Ramos (cell line): ENCODE results near the gene SFT2D1.

Experiments
- in situ Hi-C: fragments of 300-500 bp; cut with MboI; formaldehyde crosslinking; loops from one replicate; pipeline ENCODE4 v1.14.3; 2022; ENCODE audit warnings: low sequenced_read_pairs; ENCODE audit not compliant: unreplicated experiment

SFT2D1 gene

GRCh38 chr6:166282394-166283032 lies 59.8 kb downstream of the SFT2D1 start:
- in situ Hi-C loops: no loop called here

- in situ Hi-C loops: no loop called here
Observed at GRCh38 chr6:166281104-166281503, 61.2 kb downstream of the SFT2D1 start.

DNA sequence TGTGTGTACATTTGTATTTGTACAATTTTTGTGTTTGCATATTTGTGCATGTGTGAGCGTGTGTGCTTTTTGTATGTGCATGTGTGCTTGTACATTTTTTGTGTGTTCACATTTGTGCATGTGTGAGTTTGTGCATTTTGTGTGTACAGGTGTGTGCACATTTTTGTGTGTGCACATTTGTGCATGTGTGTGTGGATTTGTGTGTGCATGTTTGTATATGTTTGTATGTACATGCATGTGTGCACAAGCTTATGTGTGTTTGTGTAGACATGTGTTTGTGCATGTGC lies 63.0 kb downstream of the SFT2D1 start:
- in situ Hi-C loops: loop anchor here (10.0 kb wide), 1 partner anchor 395 kb away; no protein-coding TSS in a partner anchor

- in situ Hi-C loops: loop anchor here (10.0 kb wide), 1 partner anchor 394 kb away; no protein-coding TSS in a partner anchor
Observed at GRCh38 chr6:166278579-166279392, 63.6 kb downstream of the SFT2D1 start.

DNA sequence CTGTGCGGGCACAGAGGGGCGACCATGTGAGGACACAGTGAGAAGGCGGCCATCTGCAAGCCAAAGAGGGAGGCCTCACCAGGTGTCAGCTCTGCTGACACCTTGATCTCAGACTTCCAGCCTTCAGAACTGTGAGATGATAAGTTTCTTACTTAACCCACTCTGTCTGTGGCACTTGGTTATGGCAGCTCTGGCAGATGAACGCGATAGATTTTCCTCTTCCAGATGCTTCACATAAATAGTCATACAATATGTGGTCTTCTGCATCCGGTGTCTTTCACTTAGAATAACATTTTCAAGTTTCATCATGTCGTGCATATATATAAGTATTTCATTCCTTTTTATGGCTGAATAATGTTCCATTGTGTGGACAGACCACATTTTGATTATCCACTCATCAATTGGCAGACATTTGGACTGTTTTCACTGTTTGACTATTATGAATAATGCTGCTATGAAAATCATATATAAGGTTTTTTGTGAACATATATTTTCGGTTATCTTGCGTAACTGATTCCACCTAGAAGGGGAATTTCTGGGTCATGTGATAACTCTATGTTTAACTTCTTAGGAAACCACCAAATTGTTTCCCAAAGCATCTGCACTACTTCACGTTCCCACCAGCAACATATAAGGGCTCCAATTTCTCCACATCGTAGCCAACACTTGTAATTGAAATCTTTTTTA lies 64.3 kb downstream of the SFT2D1 start:
- in situ Hi-C loops: loop anchor here (10.0 kb wide), 1 partner anchor 393 kb away; no protein-coding TSS in a partner anchor

- in situ Hi-C loops: loop anchor here (10.0 kb wide), 1 partner anchor 392 kb away; no protein-coding TSS in a partner anchor
Observed at GRCh38 chr6:166277018-166277417, 65.3 kb downstream of the SFT2D1 start.

- in situ Hi-C loops: loop anchor here (10.0 kb wide), 1 partner anchor 391 kb away; no protein-coding TSS in a partner anchor
Observed at GRCh38 chr6:166275714-166276166, 66.6 kb downstream of the SFT2D1 start.

- in situ Hi-C loops: loop anchor here (5.0 to 10.0 kb wide), 2 partner anchors 122 to 390 kb away; no protein-coding TSS in a partner anchor
Observed at GRCh38 chr6:166274739-166275370, 67.5 kb downstream of the SFT2D1 start.

GRCh38 chr6:166274163-166274562 lies 68.2 kb downstream of the SFT2D1 start:
- in situ Hi-C loops: loop anchor here (5.0 to 10.0 kb wide), 2 partner anchors 123 to 389 kb away; no protein-coding TSS in a partner anchor

DNA sequence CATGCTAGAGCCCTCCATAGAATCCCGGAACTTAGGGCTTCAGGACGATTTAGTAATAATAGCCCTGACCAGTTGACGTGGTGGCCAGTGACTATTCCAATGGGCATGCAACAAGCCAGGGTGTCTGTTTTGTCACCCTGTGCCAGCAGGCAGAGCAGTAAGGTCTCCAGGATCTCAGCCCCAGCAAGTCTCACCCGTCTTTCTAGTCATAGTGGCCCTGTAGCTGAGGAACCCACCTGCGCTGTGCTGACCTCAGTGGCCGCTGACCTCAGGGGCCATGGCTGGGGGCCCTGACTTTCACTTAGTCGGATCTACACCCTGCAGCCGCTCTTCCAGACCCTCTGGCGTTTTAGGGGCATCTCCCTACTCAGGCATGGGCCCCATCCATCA lies 71.0 kb downstream of the SFT2D1 start:
- in situ Hi-C loops: loop anchor here (5.0 to 10.0 kb wide), 2 partner anchors 126 to 387 kb away; no protein-coding TSS in a partner anchor

GRCh38 chr6:166270706-166271375 lies 71.5 kb downstream of the SFT2D1 start:
- in situ Hi-C loops: loop anchor here (5.0 to 10.0 kb wide), 2 partner anchors 126 to 386 kb away; no protein-coding TSS in a partner anchor
